Measurements from ENCODE around the gene CD48.
A peak's percentile ranks its signal among the peaks of the same experiment; 100 is the strongest.
"Not testable (repeated sequence)": the region's sequence is repeated elsewhere in the genome, so short reads cannot be mapped to it uniquely, and the experiment has no call there.

The CD48 gene

DNA sequence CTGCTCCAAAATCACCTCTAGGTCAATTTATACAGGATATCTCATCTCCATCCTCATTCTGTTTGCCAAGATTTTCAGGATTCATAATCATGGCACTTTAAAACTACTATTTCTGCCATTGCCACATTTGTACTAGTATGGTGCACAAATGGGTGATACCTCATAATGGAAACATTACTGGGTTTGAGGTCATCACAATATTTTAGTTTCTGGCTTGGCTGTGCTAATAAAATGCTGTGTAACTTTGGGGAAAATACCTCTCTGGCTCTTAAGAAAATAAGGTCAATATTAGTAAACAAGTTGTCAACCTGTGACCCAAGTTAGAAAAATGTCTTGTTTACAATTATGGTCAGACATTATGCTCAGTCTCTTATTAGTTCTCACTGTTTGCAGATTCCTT lies 22.7 kb upstream of the CD48 start:
- H3K4me3 ChIP-seq (ENCODE audit: low read depth, low read length): no peak overlapping the region
- DNase-seq (ENCODE audit: low read depth): no peak
- TF ChIP-seq, protein P1, sequence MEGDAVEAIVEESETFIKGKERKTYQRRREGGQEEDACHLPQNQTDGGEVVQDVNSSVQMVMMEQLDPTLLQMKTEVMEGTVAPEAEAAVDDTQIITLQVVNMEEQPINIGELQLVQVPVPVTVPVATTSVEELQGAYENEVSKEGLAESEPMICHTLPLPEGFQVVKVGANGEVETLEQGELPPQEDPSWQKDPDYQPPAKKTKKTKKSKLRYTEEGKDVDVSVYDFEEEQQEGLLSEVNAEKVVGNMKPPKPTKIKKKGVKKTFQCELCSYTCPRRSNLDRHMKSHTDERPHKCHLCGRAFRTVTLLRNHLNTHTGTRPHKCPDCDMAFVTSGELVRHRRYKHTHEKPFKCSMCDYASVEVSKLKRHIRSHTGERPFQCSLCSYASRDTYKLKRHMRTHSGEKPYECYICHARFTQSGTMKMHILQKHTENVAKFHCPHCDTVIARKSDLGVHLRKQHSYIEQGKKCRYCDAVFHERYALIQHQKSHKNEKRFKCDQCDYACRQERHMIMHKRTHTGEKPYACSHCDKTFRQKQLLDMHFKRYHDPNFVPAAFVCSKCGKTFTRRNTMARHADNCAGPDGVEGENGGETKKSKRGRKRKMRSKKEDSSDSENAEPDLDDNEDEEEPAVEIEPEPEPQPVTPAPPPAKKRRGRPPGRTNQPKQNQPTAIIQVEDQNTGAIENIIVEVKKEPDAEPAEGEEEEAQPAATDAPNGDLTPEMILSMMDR (IDR thresholded peaks at IDR 0.05; ENCODE audit: low read depth, low read length, missing control alignments): no peak

DNA sequence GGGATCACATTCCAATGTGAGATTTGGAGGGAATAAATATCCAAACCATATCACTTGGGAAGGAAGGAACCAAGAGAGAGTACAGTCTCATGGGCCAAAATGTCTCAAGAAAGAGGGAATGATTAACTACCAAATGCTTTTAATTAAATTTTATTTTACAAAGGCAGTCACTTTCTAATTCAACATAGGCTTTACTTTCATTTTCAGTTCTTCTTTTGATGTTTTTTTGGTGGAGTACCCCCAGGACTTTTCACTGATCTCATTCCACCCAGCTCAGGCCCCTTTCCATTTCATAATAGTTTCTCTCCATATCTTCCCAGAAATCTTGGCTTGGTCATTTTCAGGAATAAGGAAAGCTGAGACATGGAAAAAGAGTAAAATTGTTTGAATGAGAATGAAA lies 22.3 kb upstream of the CD48 start:
- TF ChIP-seq, protein P1 (IDR thresholded peaks at IDR 0.05; ENCODE audit: low read depth, low read length, missing control alignments): no peak
- H3K4me3 ChIP-seq (ENCODE audit: low read depth, low read length): no peak overlapping the region
- DNase-seq (ENCODE audit: low read depth): no peak

DNA sequence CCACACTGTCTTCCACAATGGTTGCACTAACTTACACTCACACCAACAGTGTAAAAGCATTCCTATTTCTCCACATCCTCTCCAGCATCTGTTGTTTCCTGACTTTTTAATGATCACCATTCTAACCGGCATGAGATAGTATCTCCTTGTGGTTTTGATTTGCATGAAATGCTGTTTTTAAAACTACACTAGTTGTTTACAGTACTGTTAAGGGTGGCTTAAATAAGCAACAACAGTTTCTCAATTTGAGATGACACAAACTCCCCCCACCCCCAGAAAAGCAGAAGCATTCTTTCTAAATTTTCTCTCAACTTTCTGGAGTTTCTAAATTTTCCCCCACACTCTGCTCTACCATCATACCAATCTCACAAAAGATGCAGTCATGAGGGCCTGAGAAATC lies 20.4 kb upstream of the CD48 start:
- TF ChIP-seq, protein P1 (IDR thresholded peaks at IDR 0.05; ENCODE audit: low read depth, low read length, missing control alignments): no peak
- no peak overlapping the region for H3K4me3 ChIP-seq (ENCODE audit: low read depth, low read length)
- no peak for DNase-seq (ENCODE audit: low read depth)

DNA sequence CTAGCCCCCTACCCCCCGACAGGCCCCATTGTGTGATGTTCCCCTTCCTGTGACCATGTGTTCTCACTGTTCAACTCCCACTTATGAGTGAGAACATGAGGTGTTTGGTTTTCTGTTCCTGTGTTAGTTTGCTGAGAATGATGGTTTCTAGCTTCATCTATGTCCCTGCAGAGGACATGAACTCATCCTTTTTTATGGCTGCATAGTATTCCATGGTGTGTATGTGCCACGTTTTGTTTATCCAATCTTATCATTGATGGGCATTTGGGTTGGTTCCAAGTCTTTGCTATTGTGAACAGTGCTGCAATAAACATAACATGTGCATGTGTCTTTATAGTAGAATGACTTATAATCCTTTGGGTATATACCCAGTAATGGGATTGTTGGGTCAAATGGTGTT lies 19.9 kb upstream of the CD48 start:
- not testable (repeated sequence) for H3K4me3 ChIP-seq (ENCODE audit: low read depth, low read length); DNase-seq (ENCODE audit: low read depth)

DNA sequence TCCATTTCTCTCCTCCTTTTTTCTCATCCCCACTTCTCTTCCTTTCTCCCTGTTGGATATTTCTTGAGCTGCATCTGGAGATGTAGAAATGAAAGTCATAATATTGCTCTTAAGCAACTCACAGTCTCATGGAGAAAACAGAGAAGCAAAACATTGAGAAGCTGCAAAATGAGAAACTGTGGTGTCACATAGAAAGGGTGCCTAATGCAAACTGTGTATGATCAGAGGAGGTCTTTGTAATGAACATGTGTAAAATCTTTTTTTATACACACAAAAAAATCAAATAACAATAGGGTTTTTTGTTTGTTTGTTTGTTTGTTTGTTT lies 15.7 kb upstream of the CD48 start:
- TF ChIP-seq, protein P1 (IDR thresholded peaks at IDR 0.05; ENCODE audit: low read depth, low read length, missing control alignments): no peak
- no peak for DNase-seq (ENCODE audit: low read depth)
- no peak overlapping the region for H3K4me3 ChIP-seq (ENCODE audit: low read depth, low read length)

DNA sequence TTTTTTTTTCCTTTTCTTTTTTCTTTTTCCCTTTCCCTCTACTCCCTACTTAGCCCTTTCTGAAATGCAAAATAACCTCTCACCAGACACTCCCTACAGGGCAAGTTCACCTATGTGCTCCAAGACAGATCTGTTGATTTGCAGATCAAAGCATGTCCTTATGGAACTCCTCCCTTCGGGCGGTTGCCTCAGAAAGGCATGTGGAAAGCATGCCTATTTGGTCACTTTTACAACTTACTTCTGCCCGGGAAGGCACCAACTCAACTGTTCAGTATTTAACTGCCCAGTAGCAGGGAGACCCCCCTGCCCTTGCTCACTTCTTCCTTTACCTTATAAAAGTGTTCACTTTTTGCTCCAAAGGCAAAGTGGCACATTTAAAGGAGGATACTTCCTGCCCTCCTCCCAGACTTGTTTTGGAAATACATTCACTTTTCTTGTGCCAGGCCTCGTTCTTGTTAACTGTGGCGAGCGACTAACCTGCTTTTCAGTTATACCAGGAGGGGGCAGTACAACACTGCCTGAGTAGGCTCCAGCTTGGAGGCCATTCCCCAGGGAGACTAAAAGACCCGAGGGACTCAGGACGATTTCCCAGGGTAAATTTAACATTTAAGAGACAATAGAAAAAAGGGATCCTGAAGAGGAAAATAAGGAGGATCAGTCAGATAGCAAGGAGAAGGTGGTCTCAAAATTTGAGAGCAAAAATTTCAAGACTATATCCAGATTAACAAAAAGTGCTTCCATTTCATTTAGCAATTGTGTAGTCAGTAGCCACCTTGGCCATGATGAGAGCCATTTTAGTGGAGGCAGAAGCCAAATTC lies 15.1 kb upstream of the CD48 start:
- no peak overlapping the region; the same call in 1 of the 2 replicates for H3K4me3 ChIP-seq (ENCODE audit: low read depth, low read length)
- no peak for DNase-seq (ENCODE audit: low read depth)
- TF ChIP-seq, protein P1 (IDR thresholded peaks at IDR 0.05; ENCODE audit: low read depth, low read length, missing control alignments): peak; percentile 74

DNA sequence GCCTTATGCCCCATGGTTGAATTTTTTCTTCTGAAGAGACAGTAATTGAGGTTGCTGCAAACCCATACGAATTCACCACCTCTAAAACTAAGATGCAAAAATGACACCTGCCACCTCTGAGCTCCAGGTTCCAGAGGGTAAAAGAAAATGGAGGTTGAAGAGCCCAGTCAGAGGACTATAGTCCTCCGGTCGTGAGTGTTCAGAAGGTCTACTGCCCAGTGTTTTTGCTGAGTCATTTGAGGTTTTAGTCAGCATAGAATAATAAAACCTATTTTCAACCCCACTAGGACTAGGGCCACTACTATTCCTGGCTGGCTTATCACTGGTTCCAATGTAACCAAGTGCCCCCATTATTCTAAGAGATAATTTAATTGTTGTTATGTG lies 14.5 kb upstream of the CD48 start:
- TF ChIP-seq, protein P1 (IDR thresholded peaks at IDR 0.05; ENCODE audit: low read depth, low read length, missing control alignments): no peak
- H3K4me3 ChIP-seq (ENCODE audit: low read depth, low read length): no peak overlapping the region
- DNase-seq (ENCODE audit: low read depth): no peak

Measured in GM12864 (cell line).